HepG2 (cell line): ENCODE data around the gene KIAA2012. TPM values are rescaled to one million over a fixed set of nuclear protein-coding genes. Genes with fewer than 3 reads are reported as not detected.

ENCODE experiments used
- ATAC-seq: fragments of 200-7000 bp; cut with Tn5 transposase; 3 replicates; pipeline ENCODE4 v1.9.1; 2020; ENCODE audit warnings: mild to moderate bottlenecking, moderate library complexity
- BruUV-seq: library from RNA; stranded (reverse); fragments of 400-500 nt; replicated peaks from 2 replicates; lab custom pipeline; 2021; lab: Mats Ljungman, UMichigan
- CTCF ChIA-PET: fragments of 300-600 bp; formaldehyde crosslinking; extraction: SDS; loops from one replicate; lab custom pipeline; 2021; ENCODE audit warnings: low total read pairs, inconsistent platforms, low intra/inter-chr PET ratio; lab: Yijun Ruan, JAX
- POLR2A ChIA-PET: fragments of 350-600 bp; sonication (Branson Sonifier 250); formaldehyde crosslinking; loops from one replicate; lab custom pipeline; 2020; ENCODE audit warnings: antibody characterized with exemption, inconsistent platforms; lab: Yijun Ruan, JAX
- DNase-seq: peaks from one replicate; pipeline ENCODE4 v3.0.0-alpha.2; 2015; ENCODE audit warnings: low spot score
- FAIRE-seq: peaks from 3 replicates; lab custom pipeline; 2011; peaks lifted over from hg19 to GRCh38; lab: Jason Lieb, UNC
- H2AFZ ChIP-seq: one replicate; pipeline ENCODE4 v1.6.1; 2011; ENCODE audit warnings: low read length, inconsistent platforms
- H3K27ac ChIP-seq: fragments of 300-600 bp; 3 replicates; pipeline ENCODE4 v1.8.0; 2011; ENCODE audit warnings: mixed run types, mild to moderate bottlenecking, mixed read lengths, low read length, inconsistent platforms; ENCODE audit not compliant: insufficient read depth; ENCODE audit errors: extremely low read length
- H3K27me3 ChIP-seq, 2 experiments: fragments of 200-600 bp in 1 of 2; 2 replicates in 1 of 2; 3 replicates in 1 of 2; pipeline versions ENCODE4 v1.6.0 to v1.8.0; 2011; ENCODE audit warnings: low read length in 2 of 2, mild to moderate bottlenecking in 2 of 2, moderate library complexity in 2 of 2, inconsistent platforms in 1 of 2; ENCODE audit not compliant: insufficient read depth in 2 of 2, control insufficient read depth in 1 of 2
- H3K36me3 ChIP-seq, 2 experiments: fragments of 200-600 bp in 1 of 2; replicated peaks in 1 of 2; 2 replicates in 1 of 2; 3 replicates in 1 of 2; pipeline versions ENCODE4 v1.5.1 to v1.8.0; 2011; ENCODE audit warnings: low read length in 2 of 2, inconsistent platforms in 1 of 2; ENCODE audit not compliant: insufficient read depth in 2 of 2, control insufficient read depth in 1 of 2
- H3K4me1 ChIP-seq: 2 replicates; pipeline ENCODE4 v1.5.1; 2012; ENCODE audit warnings: low read length, inconsistent platforms; ENCODE audit not compliant: insufficient read depth
- H3K4me2 ChIP-seq: 2 replicates; pipeline ENCODE4 v1.6.0; 2011; ENCODE audit warnings: low read depth, low read length, inconsistent platforms
- H3K4me3 ChIP-seq, 3 experiments: fragments of 200-600 bp in 1 of 3; sonication (generic), shearing (Covaris generic) in 1 of 3; replicated peaks in 1 of 3; 2 replicates each; pipeline ENCODE4 v1.5.1; 2011 to 2016; ENCODE audit warnings: low read length in 3 of 3, inconsistent platforms in 2 of 3, low read depth in 2 of 3, mild to moderate bottlenecking in 2 of 3, control low read depth in 1 of 3, mixed read lengths in 1 of 3; ENCODE audit not compliant: insufficient read depth in 1 of 3
- H3K79me2 ChIP-seq: one replicate; pipeline ENCODE4 v1.6.1; 2011; ENCODE audit warnings: low read length, inconsistent platforms; ENCODE audit not compliant: insufficient read depth
- H3K9ac ChIP-seq: 2 replicates; pipeline ENCODE4 v1.6.0; 2011; ENCODE audit warnings: mild to moderate bottlenecking, low read depth, low read length, inconsistent platforms; ENCODE audit not compliant: insufficient read depth
- H3K9me3 ChIP-seq: 2 replicates; pipeline ENCODE4 v1.5.1; 2012; ENCODE audit warnings: mild to moderate bottlenecking, low read length
- H4K20me1 ChIP-seq: 2 replicates; pipeline ENCODE4 v1.6.0; 2011; ENCODE audit warnings: inconsistent platforms, mild to moderate bottlenecking, low read length, moderate library complexity; ENCODE audit not compliant: insufficient read depth
- DBP ChIP-seq: sonication (generic); formaldehyde crosslinking; IDR thresholded peaks from 2 replicates; pipeline ENCODE4 v1.4.0; 2020; ENCODE audit warnings: missing genetic modification reagents; ENCODE audit errors: not compliant biosample characterization
- E2F2 ChIP-seq: sonication (generic); formaldehyde crosslinking; IDR thresholded peaks from 2 replicates; pipeline ENCODE4 v1.4.0; 2020; ENCODE audit warnings: missing genetic modification reagents, borderline replicate concordance
- MIER3 ChIP-seq: IDR thresholded peaks from 2 replicates; pipeline ENCODE4 v1.6.1; 2016; ENCODE audit warnings: missing compliant biosample characterization, borderline replicate concordance
- NR0B2 ChIP-seq: sonication (generic); formaldehyde crosslinking; IDR thresholded peaks from 2 replicates; pipeline ENCODE4 v1.4.0; 2020; ENCODE audit warnings: mild to moderate bottlenecking, missing genetic modification reagents
- NR1H2 ChIP-seq: sonication (generic); formaldehyde crosslinking; IDR thresholded peaks from 2 replicates; pipeline ENCODE4 v1.8.1; 2022; ENCODE audit warnings: low read depth, missing genetic modification reagents, borderline replicate concordance
- PPARG ChIP-seq: conservative IDR thresholded peaks from 2 replicates; pipeline ENCODE4 v1.6.1; 2016; ENCODE audit warnings: missing biosample characterization, missing genetic modification reagents
- RBFOX2 ChIP-seq: fragments of 200-400 bp; formaldehyde crosslinking; IDR thresholded peaks from 2 replicates; pipeline ENCODE4 v1.6.1; 2017; ENCODE audit warnings: low read depth, mild to moderate bottlenecking, low read length
- TAF1 ChIP-seq: sonication (generic); formaldehyde crosslinking; IDR thresholded peaks from 2 replicates; pipeline ENCODE4 v1.4.0; 2020; ENCODE audit warnings: missing genetic modification reagents
- TCF7 ChIP-seq: sonication (generic); IDR thresholded peaks from 2 replicates; pipeline ENCODE4 v1.6.1; 2016; ENCODE audit warnings: antibody characterized with exemption, low read depth
- TOE1 ChIP-seq: sonication (generic); formaldehyde crosslinking; IDR thresholded peaks from 2 replicates; pipeline ENCODE4 v1.4.0; 2020; ENCODE audit warnings: mild to moderate bottlenecking, missing genetic modification reagents
- TSC22D2 ChIP-seq: sonication (generic); formaldehyde crosslinking; IDR thresholded peaks from 2 replicates; pipeline ENCODE4 v1.5.1; 2020; ENCODE audit warnings: missing genetic modification reagents, mild to moderate bottlenecking, borderline replicate concordance
- ZFAT ChIP-seq: sonication (generic); formaldehyde crosslinking; conservative IDR thresholded peaks from 2 replicates; pipeline ENCODE4 v1.8.1; 2023; ENCODE audit warnings: missing genetic modification reagents, inconsistent platforms
- ZNF263 ChIP-seq: sonication (generic); formaldehyde crosslinking; IDR thresholded peaks from 2 replicates; pipeline ENCODE4 v1.4.0; 2020; ENCODE audit warnings: missing genetic modification reagents
- ZNF275 ChIP-seq: sonication (generic); formaldehyde crosslinking; IDR thresholded peaks from 2 replicates; pipeline ENCODE4 v1.8.0; 2022; ENCODE audit warnings: missing genetic modification reagents, mild to moderate bottlenecking, inconsistent platforms, borderline replicate concordance
- ZNF510 ChIP-seq: sonication (generic); formaldehyde crosslinking; IDR thresholded peaks from 2 replicates; pipeline ENCODE4 v1.4.0; 2020; ENCODE audit warnings: low read depth, mild to moderate bottlenecking, missing genetic modification reagents
- ZNF614 ChIP-seq: IDR thresholded peaks from 2 replicates; pipeline ENCODE4 v1.6.1; 2018; ENCODE audit warnings: missing biosample characterization, missing genetic modification reagents, inconsistent platforms, borderline replicate concordance
- ZNF709 ChIP-seq: sonication (generic); formaldehyde crosslinking; IDR thresholded peaks from 2 replicates; pipeline ENCODE4 v1.5.0; 2020; ENCODE audit warnings: mild to moderate bottlenecking, missing genetic modification reagents
- WGBS: methylation state at CpG from one replicate; pipeline ENCODE4 v1.1.6; 2017; ENCODE audit warnings: low lambda C conversion rate; 5-methylcytosine and 5-hydroxymethylcytosine counted together
- in situ Hi-C: cut with HindIII; loops from 2 replicates; pipeline ENCODE4 v1.10.0; 2017; ENCODE audit warnings: low pct_unique_long_range_greater_than_20kb; ENCODE audit not compliant: extremely low pct_ligation_motif_present
- intact Hi-C: fragments of 100-400 bp; cut with micrococcal nuclease; formaldehyde crosslinking; loops from one replicate; pipeline ENCODE4 v1.10.0; 2022; ENCODE audit not compliant: unreplicated experiment
- polyA plus RNA-seq, 8 experiments: library from polyadenylated mRNA; depleted of rRNA in 3 of 8; stranded (reverse) in 7 of 8; unstranded in 1 of 8; fragments of >200 nt; fragmentation: Illumina TruSeq in 4 of 8; extraction: Trizol in 4 of 8; gene quantifications; 2 replicates each; pipeline versions ENCODE4 v1.2.1 to v1.2.3, GENCODE V29; 2011 to 2016; ENCODE audit warnings: low read depth in 4 of 8, missing spikeins in 1 of 8, mixed read lengths in 1 of 8; ENCODE audit not compliant: insufficient read depth in 1 of 8
- total RNA-seq, 5 experiments: library from RNA; depleted of rRNA; stranded (reverse); fragments of >200 nt; fragmentation: Illumina TruSeq; extraction: Trizol; gene quantifications; 2 replicates each; pipeline ENCODE4 v1.2.3, GENCODE V29; 2016; ENCODE audit warnings: low read depth in 1 of 5

The KIAA2012 gene
- total and polyA plus RNA-seq, 2 of the 13 experiments (the other 11 are each of a cell fraction or from before 2014, with no cell fraction given) = not detected

GRCh38 chr2:202098291-202098690, 25.2 kb downstream of the KIAA2012 start:
- H4K20me1 ChIP-seq = no peaks in the 10 kb centered on the region
- DNase-seq (no peak), FAIRE-seq (no peak), ATAC-seq (no peak)
- H3K27me3 ChIP-seq = no peaks in the 10 kb centered on the region
- H2AFZ ChIP-seq = no peak overlapping the region
- no peak overlapping the region for H3K4me3 ChIP-seq
- POLR2A ChIA-PET = no interaction called here
- H3K36me3 ChIP-seq = no peaks in the 10 kb centered on the region
- CTCF ChIA-PET = interaction anchor here (0.7 kb wide), 1 partner anchor 60 kb away, joined by 3 read pairs; no protein-coding TSS in a partner anchor
- H3K4me2 ChIP-seq = no peak overlapping the region
- no peaks in the 10 kb centered on the region for H3K9me3 ChIP-seq
- H3K4me1 ChIP-seq = no peaks in the 10 kb centered on the region
- BruUV-seq = no TSS peak
- no peaks in the 10 kb centered on the region for H3K79me2 ChIP-seq
- WGBS = 61% methylated on average over 3 of the region's 3 CpGs
- intact Hi-C loops = no loop called here
- no peak overlapping the region for H3K9ac ChIP-seq
- H3K27ac ChIP-seq = no peak overlapping the region
- in situ Hi-C loops = no loop called here
- no peak for TF ChIP-seq NR0B2
- TF ChIP-seq ZNF614 (CRISPR knock-in tag) = no peak
- no peak for TF ChIP-seq E2F2 (CRISPR knock-in tag)
- no peak for TF ChIP-seq PPARG (CRISPR knock-in tag)
- no peak for TF ChIP-seq ZNF263
- no peak for TF ChIP-seq RBFOX2
- TF ChIP-seq TSC22D2 (CRISPR knock-in tag) = no peak
- TF ChIP-seq ZFAT = no peak
- TF ChIP-seq ZNF510 (CRISPR knock-in tag) = no peak
- TF ChIP-seq TAF1 (CRISPR knock-in tag) = no peak
- no peak for TF ChIP-seq NR1H2
- no peak for TF ChIP-seq TOE1 (CRISPR knock-in tag)
- TF ChIP-seq ZNF709 (CRISPR knock-in tag) = no peak
- TF ChIP-seq ZNF275 (CRISPR knock-in tag) = no peak
- no peak for TF ChIP-seq MIER3 (CRISPR knock-in tag)
- no peak for TF ChIP-seq DBP (CRISPR knock-in tag)
- TF ChIP-seq TCF7 = no peak
